Activated naive CD4-positive, alpha-beta T cell treated with Interleukin-2 at 50 U/mL for 16 hours (primary cell): ENCODE measurements around the gene MTIF3.
"Not testable (repeated sequence)": the region's sequence is repeated elsewhere in the genome, so short reads cannot be mapped to it uniquely, and the experiment has no call there.

ENCODE experiments used
- DNase-seq: peaks from one replicate; pipeline ENCODE4 v3.0.0-alpha.2; 2020

MTIF3 gene

GRCh38 chr13:27408074-27408473 lies 42.3 kb downstream of the MTIF3 start:
- DNase-seq, result no peak

DNA sequence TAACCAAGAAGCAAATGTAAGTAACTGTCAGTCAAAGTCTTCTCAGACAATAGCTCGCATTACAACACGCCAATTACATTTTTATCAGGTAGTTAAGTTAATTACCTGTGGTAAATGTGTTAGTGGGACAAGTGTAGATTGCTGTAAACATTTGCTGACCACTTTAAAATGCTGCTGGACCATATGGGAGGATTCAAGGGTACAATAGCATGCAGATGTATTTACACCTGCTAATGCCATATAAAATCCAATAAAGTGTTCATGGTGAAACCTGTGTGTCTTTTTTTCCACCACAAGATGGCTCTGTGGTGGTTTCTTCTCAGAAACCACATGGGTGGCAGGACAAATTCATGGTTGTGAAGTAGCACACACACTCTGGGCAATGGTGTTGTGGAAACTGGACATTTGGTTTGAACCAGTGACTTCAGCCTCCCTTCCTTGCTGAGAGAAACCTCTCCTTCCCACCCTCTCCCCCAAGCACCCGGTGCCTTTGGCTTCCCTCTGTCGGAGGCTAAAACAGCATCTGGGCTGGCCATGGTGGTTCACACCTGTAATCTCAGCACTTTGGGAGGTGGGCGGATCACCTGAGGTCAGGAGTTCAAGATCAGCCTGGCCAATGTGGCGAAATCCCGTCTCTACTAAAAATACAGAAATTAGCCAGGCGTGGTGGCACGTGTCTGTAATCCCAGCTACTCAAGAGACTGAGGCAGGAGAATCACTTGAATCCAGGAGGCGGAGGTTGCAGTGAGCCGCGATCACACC lies 44.0 kb downstream of the MTIF3 start:
- DNase-seq, result peak; percentile 24

DNA sequence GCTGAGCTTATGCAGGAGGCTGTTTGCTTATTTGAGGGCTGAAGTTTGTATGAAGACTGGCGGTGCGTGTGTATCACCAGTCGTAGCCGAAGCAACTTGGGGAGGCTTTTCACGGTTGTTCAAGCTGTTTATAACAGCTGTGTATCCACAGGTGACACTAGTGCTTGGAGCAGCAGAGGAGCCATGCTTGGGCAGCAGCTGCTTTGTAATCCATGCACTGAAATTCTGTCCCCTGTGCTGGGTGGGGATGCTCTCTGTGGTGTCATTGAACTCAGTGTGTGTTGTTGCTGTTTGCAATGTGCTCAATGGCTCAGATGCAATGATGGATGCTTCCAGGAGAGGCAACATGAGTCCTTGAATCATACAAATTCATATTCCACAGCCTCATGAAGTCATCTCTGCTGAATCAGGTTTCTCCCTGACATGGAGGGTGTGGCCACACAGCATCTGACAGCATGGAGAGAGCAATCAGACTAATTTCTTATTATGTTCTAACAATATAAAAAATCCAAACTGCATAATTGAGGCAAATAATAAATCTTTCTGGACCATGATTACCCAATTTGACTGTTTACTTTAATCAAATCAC lies 44.7 kb downstream of the MTIF3 start:
- no peak for DNase-seq

DNA sequence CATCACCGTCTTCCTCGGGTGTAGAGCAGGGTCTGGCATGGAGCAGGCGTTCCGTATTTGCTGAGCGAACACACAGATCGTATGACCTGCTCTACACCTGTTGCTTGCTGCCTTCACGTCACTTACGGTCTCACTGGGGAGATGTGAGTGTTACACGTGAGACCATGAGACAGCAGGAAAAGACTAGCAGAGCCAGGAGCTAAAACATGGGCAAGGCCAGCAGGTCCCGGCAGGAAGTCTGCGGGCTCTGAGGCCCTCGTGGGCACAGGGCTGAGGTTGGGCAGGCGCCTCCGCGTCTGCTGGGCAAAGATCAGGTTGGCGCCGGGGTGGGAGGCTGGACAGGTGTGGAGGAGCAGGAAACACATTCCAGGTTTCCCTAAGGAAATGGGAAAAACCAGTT lies 45.7 kb downstream of the MTIF3 start:
- DNase-seq, result no peak

GRCh38 chr13:27403727-27404385 lies 46.5 kb downstream of the MTIF3 start:
- DNase-seq, result no peak

DNA sequence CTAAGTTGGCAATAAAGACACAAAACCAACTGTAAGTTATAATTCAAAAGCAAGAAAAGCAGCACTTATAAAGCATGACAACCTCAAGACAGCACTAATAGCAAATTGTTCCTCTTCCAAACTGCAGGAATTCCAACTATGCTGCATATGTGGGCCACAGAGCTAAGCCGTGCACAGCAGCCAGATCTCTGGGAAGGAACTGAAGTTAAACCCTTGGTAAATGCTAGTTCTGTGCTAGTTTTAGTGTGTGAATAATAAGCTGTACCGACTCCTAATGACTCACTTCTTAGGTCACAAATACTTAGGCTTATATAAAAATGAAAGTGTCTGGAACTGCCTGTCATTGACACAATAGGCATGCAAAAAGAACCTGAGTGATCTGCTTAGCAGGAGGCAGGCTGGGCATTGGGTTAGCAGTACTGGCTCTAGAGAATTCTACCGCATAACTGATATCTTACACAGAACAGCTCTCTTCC lies 47.1 kb downstream of the MTIF3 start:
- no peak for DNase-seq

GRCh38 chr13:27401210-27401609 lies 49.2 kb downstream of the MTIF3 start:
- no peak for DNase-seq

- DNase-seq, result not testable (repeated sequence)
These were observed 50.0 kb downstream of the MTIF3 start for GRCh38 chr13:27400405-27400804.

- DNase-seq, result no peak
These were observed 52.0 kb downstream of the MTIF3 start for GRCh38 chr13:27398360-27398759.

- no peak for DNase-seq
These were observed 54.0 kb downstream of the MTIF3 start for GRCh38 chr13:27396252-27396846.

GRCh38 chr13:27395007-27395510 lies 55.3 kb downstream of the MTIF3 start:
- no peak for DNase-seq

DNA sequence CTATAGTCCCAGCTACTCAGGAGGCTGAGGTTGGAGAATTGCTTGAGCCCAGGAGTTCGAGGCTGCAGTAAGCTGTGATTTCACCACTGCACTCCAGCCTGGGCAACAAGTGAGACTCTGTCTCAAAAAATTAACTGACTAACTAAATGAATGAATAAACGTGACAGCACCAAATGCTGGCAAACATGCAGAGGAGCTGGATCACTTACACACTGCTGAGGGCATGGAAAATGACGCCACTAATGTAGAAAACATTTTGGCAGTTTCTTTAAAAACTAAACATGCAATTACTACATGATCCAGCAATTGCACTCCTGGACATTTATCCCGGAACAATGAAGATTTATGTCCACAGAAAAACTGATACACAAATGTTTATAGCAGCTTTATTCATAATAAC lies 57.3 kb downstream of the MTIF3 start:
- no peak for DNase-seq

- DNase-seq, result no peak
These were observed 58.9 kb downstream of the MTIF3 start for GRCh38 chr13:27391471-27391870.

- DNase-seq, result no peak
These were observed 60.5 kb downstream of the MTIF3 start for GRCh38 chr13:27389891-27390290.

DNA sequence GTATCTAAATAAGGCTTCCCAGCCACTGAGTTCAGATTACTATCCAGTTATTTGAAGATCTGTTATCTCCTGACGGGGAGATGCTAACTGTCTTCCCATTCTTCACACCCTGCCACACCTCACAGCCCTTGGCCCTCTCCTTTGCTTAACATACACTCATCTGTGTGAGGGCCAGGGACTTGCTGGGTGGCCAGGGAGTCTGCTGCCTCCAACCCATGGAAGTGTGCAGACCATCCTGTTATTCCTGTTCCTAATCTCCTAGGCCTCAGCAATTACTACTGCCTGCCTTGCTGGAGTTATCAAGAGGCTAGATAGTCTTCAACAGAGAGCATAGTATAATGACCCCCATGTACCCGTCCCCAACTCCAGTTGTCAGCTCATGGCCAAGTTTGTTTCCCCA lies 62.1 kb downstream of the MTIF3 start:
- DNase-seq, result no peak
